Measurements from ENCODE around the gene PER1. TPM values are rescaled to one million over a fixed set of nuclear protein-coding genes. Genes with fewer than 3 reads are reported as not detected.
A peak's percentile ranks its signal among the peaks of the same experiment; 100 is the strongest.

Gene PER1
- total and polyA plus RNA-seq, 9 of the 15 experiments (the other 6 are each of a cell fraction or from before 2014, with no cell fraction given): 0.13 to 26.0 (median 3.4) TPM

DNA sequence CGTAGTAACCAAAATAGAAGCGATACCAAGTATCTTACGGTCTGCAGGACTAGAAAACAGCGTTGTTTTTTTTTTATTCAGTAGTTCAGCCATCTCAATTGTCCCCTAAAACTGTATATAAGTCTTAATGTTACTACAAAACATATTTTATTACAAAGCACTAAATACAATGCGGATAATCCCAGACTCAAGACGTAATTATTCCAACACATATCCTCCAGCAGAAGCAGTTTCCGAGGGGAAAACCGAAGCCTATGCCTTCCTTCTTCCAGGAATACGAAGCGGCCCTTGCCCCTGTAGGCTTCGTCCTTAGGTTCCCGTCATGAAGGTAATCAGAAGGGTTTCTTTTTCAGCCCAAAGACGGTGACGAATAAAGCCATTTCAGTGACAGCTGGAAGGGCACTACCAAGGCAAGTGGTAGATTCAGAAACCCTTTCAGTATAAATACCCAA, 21.7 kb upstream of the PER1 start (continued):
- TF ChIP-seq, protein P1, sequence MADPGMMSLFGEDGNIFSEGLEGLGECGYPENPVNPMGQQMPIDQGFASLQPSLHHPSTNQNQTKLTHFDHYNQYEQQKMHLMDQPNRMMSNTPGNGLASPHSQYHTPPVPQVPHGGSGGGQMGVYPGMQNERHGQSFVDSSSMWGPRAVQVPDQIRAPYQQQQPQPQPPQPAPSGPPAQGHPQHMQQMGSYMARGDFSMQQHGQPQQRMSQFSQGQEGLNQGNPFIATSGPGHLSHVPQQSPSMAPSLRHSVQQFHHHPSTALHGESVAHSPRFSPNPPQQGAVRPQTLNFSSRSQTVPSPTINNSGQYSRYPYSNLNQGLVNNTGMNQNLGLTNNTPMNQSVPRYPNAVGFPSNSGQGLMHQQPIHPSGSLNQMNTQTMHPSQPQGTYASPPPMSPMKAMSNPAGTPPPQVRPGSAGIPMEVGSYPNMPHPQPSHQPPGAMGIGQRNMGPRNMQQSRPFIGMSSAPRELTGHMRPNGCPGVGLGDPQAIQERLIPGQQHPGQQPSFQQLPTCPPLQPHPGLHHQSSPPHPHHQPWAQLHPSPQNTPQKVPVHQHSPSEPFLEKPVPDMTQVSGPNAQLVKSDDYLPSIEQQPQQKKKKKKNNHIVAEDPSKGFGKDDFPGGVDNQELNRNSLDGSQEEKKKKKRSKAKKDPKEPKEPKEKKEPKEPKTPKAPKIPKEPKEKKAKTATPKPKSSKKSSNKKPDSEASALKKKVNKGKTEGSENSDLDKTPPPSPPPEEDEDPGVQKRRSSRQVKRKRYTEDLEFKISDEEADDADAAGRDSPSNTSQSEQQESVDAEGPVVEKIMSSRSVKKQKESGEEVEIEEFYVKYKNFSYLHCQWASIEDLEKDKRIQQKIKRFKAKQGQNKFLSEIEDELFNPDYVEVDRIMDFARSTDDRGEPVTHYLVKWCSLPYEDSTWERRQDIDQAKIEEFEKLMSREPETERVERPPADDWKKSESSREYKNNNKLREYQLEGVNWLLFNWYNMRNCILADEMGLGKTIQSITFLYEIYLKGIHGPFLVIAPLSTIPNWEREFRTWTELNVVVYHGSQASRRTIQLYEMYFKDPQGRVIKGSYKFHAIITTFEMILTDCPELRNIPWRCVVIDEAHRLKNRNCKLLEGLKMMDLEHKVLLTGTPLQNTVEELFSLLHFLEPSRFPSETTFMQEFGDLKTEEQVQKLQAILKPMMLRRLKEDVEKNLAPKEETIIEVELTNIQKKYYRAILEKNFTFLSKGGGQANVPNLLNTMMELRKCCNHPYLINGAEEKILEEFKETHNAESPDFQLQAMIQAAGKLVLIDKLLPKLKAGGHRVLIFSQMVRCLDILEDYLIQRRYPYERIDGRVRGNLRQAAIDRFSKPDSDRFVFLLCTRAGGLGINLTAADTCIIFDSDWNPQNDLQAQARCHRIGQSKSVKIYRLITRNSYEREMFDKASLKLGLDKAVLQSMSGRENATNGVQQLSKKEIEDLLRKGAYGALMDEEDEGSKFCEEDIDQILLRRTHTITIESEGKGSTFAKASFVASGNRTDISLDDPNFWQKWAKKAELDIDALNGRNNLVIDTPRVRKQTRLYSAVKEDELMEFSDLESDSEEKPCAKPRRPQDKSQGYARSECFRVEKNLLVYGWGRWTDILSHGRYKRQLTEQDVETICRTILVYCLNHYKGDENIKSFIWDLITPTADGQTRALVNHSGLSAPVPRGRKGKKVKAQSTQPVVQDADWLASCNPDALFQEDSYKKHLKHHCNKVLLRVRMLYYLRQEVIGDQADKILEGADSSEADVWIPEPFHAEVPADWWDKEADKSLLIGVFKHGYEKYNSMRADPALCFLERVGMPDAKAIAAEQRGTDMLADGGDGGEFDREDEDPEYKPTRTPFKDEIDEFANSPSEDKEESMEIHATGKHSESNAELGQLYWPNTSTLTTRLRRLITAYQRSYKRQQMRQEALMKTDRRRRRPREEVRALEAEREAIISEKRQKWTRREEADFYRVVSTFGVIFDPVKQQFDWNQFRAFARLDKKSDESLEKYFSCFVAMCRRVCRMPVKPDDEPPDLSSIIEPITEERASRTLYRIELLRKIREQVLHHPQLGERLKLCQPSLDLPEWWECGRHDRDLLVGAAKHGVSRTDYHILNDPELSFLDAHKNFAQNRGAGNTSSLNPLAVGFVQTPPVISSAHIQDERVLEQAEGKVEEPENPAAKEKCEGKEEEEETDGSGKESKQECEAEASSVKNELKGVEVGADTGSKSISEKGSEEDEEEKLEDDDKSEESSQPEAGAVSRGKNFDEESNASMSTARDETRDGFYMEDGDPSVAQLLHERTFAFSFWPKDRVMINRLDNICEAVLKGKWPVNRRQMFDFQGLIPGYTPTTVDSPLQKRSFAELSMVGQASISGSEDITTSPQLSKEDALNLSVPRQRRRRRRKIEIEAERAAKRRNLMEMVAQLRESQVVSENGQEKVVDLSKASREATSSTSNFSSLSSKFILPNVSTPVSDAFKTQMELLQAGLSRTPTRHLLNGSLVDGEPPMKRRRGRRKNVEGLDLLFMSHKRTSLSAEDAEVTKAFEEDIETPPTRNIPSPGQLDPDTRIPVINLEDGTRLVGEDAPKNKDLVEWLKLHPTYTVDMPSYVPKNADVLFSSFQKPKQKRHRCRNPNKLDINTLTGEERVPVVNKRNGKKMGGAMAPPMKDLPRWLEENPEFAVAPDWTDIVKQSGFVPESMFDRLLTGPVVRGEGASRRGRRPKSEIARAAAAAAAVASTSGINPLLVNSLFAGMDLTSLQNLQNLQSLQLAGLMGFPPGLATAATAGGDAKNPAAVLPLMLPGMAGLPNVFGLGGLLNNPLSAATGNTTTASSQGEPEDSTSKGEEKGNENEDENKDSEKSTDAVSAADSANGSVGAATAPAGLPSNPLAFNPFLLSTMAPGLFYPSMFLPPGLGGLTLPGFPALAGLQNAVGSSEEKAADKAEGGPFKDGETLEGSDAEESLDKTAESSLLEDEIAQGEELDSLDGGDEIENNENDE (IDR thresholded peaks at IDR 0.05; ENCODE audit: low read depth, low read length): peak; percentile 96
- TF ChIP-seq, protein P2, sequence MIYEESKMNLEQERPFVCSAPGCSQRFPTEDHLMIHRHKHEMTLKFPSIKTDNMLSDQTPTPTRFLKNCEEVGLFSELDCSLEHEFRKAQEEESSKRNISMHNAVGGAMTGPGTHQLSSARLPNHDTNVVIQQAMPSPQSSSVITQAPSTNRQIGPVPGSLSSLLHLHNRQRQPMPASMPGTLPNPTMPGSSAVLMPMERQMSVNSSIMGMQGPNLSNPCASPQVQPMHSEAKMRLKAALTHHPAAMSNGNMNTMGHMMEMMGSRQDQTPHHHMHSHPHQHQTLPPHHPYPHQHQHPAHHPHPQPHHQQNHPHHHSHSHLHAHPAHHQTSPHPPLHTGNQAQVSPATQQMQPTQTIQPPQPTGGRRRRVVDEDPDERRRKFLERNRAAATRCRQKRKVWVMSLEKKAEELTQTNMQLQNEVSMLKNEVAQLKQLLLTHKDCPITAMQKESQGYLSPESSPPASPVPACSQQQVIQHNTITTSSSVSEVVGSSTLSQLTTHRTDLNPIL (CRISPR knock-in tag; IDR thresholded peaks at IDR 0.05): no peak
- TF ChIP-seq MAFK (IDR thresholded peaks at IDR 0.05; ENCODE audit: low read length): peak; percentile 80

Data from K562 (cell line).